Measurements from ENCODE around the gene RNF144A. TPM values are rescaled to one million over a fixed set of nuclear protein-coding genes. Genes with fewer than 3 reads are reported as not detected.
A peak's percentile ranks its signal among the peaks of the same experiment; 100 is the strongest.

Gene RNF144A
- polyA plus RNA-seq, 1 experiment = 0.12 TPM

GRCh38 chr2:7007488-7007845 lies 90.3 kb downstream of the RNF144A start:
- ChIA-PET POLR2A (no interaction called here), CTCF (interaction anchor here (0.6 kb wide), 1 partner anchor 89 kb away, joined by 3 read pairs; no protein-coding TSS in a partner anchor)
- no peak for TF ChIP-seq CTCF (IDR thresholded peaks at IDR 0.05; ENCODE audit: insufficient read depth, low read depth, low read length)
- no peak for DNase-seq (ENCODE audit: low read depth)
- Histone ChIP-seq H3K27me3 (ENCODE audit: control insufficient read depth, insufficient read depth, low read length) (peaks cover 1% of the 10 kb centered on the region; the same call in 1 of the 2 replicates), H3K4me3 (ENCODE audit: low read depth, low read length) (no peak overlapping the region), H3K36me3 (ENCODE audit: control insufficient read depth, insufficient read depth, low read length) (no peaks in the 10 kb centered on the region)

GRCh38 chr2:7007846-7008741 lies 90.9 kb downstream of the RNF144A start:
- ChIA-PET POLR2A (no interaction called here), CTCF (interaction anchor here (0.6 kb wide), 1 partner anchor 90 kb away, joined by 3 read pairs; no protein-coding TSS in a partner anchor)
- no peaks in the 10 kb centered on the region for H3K36me3 ChIP-seq (ENCODE audit: control insufficient read depth, insufficient read depth, low read length)
- no peak for DNase-seq (ENCODE audit: low read depth)
- 0 out of 2 replicates have a peak, but pooled peaks have one; percentile 14 for TF ChIP-seq CTCF (IDR thresholded peaks at IDR 0.05; ENCODE audit: insufficient read depth, low read depth, low read length)
- H3K4me3 ChIP-seq (ENCODE audit: low read depth, low read length) = no peak overlapping the region
- peaks cover 1% of the 10 kb centered on the region; the same call in 1 of the 2 replicates for H3K27me3 ChIP-seq (ENCODE audit: control insufficient read depth, insufficient read depth, low read length)

- H3K27me3 ChIP-seq (ENCODE audit: control insufficient read depth, insufficient read depth, low read length) = peaks cover 1% of the 10 kb centered on the region; the same call in 1 of the 2 replicates
- no peaks in the 10 kb centered on the region for H3K36me3 ChIP-seq (ENCODE audit: control insufficient read depth, insufficient read depth, low read length)
- POLR2A ChIA-PET = no interaction called here
- CTCF ChIA-PET = no interaction called here
- no peak for DNase-seq (ENCODE audit: low read depth)
- no peak for TF ChIP-seq CTCF (IDR thresholded peaks at IDR 0.05; ENCODE audit: insufficient read depth, low read depth, low read length)
- H3K4me3 ChIP-seq (ENCODE audit: low read depth, low read length) = no peak overlapping the region
Measured at GRCh38 chr2:7009207-7009911, 92.1 kb downstream of the RNF144A start.

GRCh38 chr2:7010391-7011054 lies 93.3 kb downstream of the RNF144A start:
- no peaks in the 10 kb centered on the region for H3K36me3 ChIP-seq (ENCODE audit: control insufficient read depth, insufficient read depth, low read length)
- peak; percentile 49 for DNase-seq (ENCODE audit: low read depth)
- TF ChIP-seq CTCF (IDR thresholded peaks at IDR 0.05; ENCODE audit: insufficient read depth, low read depth, low read length) = no peak
- CTCF ChIA-PET = no interaction called here
- POLR2A ChIA-PET = no interaction called here
- H3K27me3 ChIP-seq (ENCODE audit: control insufficient read depth, insufficient read depth, low read length) = peaks cover 1% of the 10 kb centered on the region; the same call in 1 of the 2 replicates
- no peak overlapping the region for H3K4me3 ChIP-seq (ENCODE audit: low read depth, low read length)

Data from BJ (cell line).